WERI-Rb-1 (cell line): Measurements from ENCODE around the gene HEATR5A.

Experiments
- DNase-seq: peaks from one replicate; pipeline ENCODE4 v3.0.0-alpha.2; 2020
- H3K27ac ChIP-seq: fragments of 250-450 bp; sonication (Bioruptor Pico); 2 replicates; pipeline ENCODE4 v1.5.1; 2020; ENCODE audit warnings: mild to moderate bottlenecking, moderate library complexity
- H3K27me3 ChIP-seq: fragments of 250-450 bp; sonication (Bioruptor Pico); 2 replicates; pipeline ENCODE4 v1.5.1; 2021; ENCODE audit warnings: mild to moderate bottlenecking, low read depth, moderate library complexity; ENCODE audit not compliant: insufficient read depth, severe bottlenecking
- H3K36me3 ChIP-seq: fragments of 250-450 bp; sonication (Bioruptor Pico); 2 replicates; pipeline ENCODE4 v1.5.1; 2020; ENCODE audit warnings: mild to moderate bottlenecking, moderate library complexity
- H3K4me3 ChIP-seq: 2 replicates; pipeline ENCODE4 v1.5.1; 2011; ENCODE audit warnings: low read depth, mild to moderate bottlenecking, control low read depth, low read length
- H3K9me3 ChIP-seq: fragments of 250-450 bp; sonication (Bioruptor Pico); 2 replicates; pipeline ENCODE4 v1.5.1; 2021; ENCODE audit warnings: mild to moderate bottlenecking, moderate library complexity; ENCODE audit not compliant: severe bottlenecking
- TF ChIP-seq, protein P1 (sequence below): IDR thresholded peaks from 2 replicates; pipeline ENCODE4 v1.5.1; 2011; ENCODE audit warnings: low read depth, mild to moderate bottlenecking, control low read depth, inconsistent platforms, low read length

The HEATR5A gene

DNA sequence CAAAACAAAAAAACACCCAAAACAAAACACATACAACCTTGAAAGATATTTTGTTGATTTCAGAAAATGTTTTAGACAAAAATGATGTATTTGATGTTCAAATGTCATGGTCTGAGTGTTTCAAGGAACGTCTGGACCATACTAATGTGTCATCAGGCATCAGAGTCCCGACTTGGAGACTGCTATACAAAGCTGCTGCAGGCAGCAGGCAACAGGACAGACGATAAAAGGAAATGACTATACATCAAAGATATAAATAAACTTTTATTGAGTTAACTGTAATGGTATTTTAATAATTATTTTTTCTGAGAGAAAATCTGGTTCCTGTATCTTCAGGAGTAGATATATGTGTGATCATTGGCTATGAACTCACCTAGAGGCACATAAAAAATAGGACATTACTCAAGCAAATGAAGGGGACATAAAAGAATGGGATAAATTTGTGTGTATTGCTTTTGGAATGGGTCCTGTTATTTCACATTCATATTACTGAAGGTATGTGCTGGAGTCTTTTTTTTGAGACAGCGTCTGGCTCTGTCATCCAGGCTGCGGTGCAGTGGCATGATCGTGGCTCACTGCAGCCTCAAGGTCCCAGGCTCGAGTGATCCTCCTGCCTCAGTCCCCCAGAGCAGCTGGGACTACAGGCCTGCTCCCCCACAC lies 125.5 kb downstream of the HEATR5A start:
- H3K27ac ChIP-seq, result no peak overlapping the region

DNA sequence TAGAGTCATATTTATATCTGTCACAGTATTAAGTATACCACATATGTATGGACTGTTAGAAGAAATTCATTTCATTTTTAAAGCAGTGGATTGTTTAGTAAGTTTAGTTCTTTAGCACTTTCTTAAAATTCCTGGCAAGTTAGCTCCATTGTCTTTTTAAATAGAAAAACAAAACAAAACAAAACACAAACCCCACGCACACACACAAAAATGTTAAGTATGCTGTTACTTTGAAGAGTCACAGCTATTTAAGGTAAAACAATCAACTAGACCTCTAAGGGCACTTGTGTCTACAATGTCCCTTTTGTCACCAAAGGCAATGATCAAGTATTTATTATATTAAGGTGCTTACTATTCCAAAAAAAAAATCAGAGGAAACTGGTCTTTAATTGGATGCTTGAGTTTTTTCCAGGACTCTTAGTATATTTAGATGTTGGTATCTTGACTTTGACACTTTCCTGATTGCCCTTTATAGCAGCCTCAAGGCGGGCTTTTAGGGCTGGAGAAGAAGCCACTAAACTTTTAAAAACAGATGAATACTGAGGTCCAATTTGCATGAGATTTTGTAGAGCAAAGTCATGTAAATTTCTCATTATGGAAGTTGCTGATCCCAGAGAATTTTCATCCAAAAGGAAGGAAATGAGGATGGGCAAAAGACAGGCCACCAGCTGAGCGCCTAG lies 127.3 kb downstream of the HEATR5A start:
- DNase-seq, result no peak
- Histone ChIP-seq H3K27me3 (no peaks in the 10 kb centered on the region), H3K9me3 (no peaks in the 10 kb centered on the region), H3K36me3 (no peaks in the 10 kb centered on the region), H3K4me3 (no peak overlapping the region), H3K27ac (no peak overlapping the region)
- TF ChIP-seq, protein P1, sequence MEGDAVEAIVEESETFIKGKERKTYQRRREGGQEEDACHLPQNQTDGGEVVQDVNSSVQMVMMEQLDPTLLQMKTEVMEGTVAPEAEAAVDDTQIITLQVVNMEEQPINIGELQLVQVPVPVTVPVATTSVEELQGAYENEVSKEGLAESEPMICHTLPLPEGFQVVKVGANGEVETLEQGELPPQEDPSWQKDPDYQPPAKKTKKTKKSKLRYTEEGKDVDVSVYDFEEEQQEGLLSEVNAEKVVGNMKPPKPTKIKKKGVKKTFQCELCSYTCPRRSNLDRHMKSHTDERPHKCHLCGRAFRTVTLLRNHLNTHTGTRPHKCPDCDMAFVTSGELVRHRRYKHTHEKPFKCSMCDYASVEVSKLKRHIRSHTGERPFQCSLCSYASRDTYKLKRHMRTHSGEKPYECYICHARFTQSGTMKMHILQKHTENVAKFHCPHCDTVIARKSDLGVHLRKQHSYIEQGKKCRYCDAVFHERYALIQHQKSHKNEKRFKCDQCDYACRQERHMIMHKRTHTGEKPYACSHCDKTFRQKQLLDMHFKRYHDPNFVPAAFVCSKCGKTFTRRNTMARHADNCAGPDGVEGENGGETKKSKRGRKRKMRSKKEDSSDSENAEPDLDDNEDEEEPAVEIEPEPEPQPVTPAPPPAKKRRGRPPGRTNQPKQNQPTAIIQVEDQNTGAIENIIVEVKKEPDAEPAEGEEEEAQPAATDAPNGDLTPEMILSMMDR, result no peak

More for the DNA sequence above, 125.5 kb downstream of the HEATR5A start:
- TF ChIP-seq, protein P1, result no peak
- Histone ChIP-seq H3K9me3 (no peaks in the 10 kb centered on the region), H3K27me3 (no peaks in the 10 kb centered on the region), H3K4me3 (no peak overlapping the region), H3K36me3 (no peaks in the 10 kb centered on the region)
- no peak for DNase-seq

DNA sequence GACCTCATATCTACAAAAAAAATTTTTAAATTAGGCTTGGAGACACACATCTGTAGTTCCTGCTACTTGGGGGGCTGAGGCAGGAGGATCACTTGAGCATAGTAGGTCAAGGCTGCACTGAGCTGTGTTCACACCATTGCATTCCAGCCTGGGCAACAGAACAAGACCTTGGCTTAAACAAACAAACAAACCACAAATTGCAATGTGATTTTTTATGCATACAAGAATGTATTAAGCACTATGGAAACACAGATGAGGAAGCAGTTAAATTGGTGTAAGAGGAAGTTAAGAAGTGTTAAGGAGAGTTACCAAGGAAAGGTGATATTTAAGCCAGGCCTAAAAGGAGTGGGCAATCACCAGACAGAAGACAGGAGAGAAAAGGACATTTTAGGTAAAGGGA lies 129.1 kb downstream of the HEATR5A start:
- Histone ChIP-seq H3K4me3 (no peak overlapping the region), H3K27ac (no peak overlapping the region), H3K36me3 (no peaks in the 10 kb centered on the region), H3K27me3 (no peaks in the 10 kb centered on the region), H3K9me3 (peaks cover 6% of the 10 kb centered on the region)
- TF ChIP-seq, protein P1, result no peak
- no peak for DNase-seq

DNA sequence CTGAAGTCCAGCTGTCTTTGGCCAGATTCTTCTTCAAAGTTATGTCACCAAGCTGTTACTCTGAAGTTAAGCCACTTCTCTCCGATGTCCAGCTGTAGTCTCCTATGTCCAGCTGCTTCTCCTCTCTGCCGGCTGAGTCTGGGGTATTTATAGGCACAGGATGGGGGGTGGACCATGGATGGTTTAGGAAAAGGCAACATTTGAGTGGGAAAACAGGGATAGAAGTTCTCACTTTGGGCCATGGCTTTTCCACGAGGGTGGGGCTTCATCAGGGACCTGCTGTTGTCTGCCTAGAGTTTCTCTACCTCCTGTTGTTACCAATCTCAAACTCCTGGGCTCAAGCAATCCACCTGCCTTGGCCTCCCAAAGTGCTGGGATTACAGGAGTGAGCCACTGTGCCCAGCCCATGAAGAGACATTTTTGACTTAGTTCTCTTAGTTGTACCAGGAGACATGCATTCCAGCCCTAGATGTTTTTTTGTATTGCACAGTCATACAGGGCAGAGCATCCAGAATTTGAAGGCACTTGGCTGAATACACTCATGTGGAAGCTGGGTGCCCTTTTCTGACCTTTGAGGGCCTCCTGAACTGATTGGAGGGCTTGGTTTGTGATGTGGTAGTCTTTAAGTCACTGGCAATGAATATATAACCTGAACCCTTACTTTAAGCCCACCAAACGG lies 132.9 kb downstream of the HEATR5A start:
- no peaks in the 10 kb centered on the region for H3K36me3 ChIP-seq
- H3K27me3 ChIP-seq, result no peaks in the 10 kb centered on the region
- H3K4me3 ChIP-seq, result no peak overlapping the region
- TF ChIP-seq, protein P1, result no peak
- no peak for DNase-seq
- H3K27ac ChIP-seq, result no peak overlapping the region
- H3K9me3 ChIP-seq, result peaks cover 6% of the 10 kb centered on the region

DNA sequence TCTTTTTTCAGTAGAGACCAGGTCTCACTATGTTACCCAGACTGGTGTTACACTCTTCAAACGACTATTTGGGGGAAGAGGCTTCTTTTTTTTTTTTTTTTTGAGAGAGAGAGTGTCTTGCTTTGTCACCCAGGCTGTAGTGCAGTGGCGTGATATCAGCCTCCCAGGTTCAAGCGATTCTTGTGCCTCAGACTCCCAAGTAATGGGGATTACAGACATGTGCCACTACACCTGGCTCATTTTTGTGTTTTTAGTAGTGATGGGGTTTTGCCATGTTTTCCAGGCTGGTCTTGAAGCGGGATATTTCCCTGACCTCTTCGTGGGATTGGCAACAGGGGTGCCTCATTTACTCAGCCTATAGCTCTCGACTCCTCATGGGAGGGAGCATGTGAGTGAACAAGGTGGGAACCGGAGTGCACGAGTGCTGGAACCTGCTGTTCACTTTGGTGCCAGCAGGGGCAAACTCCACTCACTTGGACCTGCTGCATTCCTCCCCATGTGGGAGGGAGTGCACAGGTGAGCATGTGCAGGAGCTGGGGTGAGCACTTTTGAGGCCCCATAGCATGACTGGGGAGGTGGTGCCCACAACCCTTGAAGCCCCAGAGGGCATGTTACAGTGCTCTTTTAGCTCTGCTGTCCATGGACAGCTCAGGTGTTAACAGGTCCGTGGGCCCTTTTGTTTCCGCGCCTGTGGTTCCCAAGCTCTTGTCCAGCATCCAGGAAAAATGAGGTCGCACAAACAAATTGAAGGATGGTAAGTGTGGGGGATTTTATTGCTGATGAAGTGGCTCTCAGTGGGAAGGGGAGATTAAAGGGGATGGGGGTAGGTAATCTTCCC lies 133.7 kb downstream of the HEATR5A start:
- Histone ChIP-seq H3K27me3 (no peaks in the 10 kb centered on the region), H3K9me3 (peaks cover 6% of the 10 kb centered on the region), H3K36me3 (no peaks in the 10 kb centered on the region), H3K4me3 (no peak overlapping the region), H3K27ac (no peak overlapping the region)
- TF ChIP-seq, protein P1, result peak; percentile 61
- peak; percentile 11 for DNase-seq
